GM18526 (cell line): ENCODE data around the gene PHPT1.

Experiments
- POLR2A ChIP-seq: IDR thresholded peaks from 3 replicates; pipeline ENCODE4 v1.6.1; 2011; ENCODE audit not compliant: insufficient read length; ENCODE audit errors: extremely low read depth

PHPT1 gene

GRCh38 chr9:136862849-136863622 lies 13.8 kb downstream of the PHPT1 start:
- no peak for TF ChIP-seq POLR2A

GRCh38 chr9:136863623-136864273 lies 14.5 kb downstream of the PHPT1 start:
- no peak for TF ChIP-seq POLR2A

- no peak for TF ChIP-seq POLR2A
These were observed 16.0 kb downstream of the PHPT1 start for GRCh38 chr9:136865041-136865767.

- no peak for TF ChIP-seq POLR2A
These were observed 16.5 kb downstream of the PHPT1 start for GRCh38 chr9:136865768-136866103.

- TF ChIP-seq POLR2A, result no peak
These were observed 18.3 kb downstream of the PHPT1 start for GRCh38 chr9:136867480-136867879.

GRCh38 chr9:136867917-136868316 lies 18.7 kb downstream of the PHPT1 start:
- TF ChIP-seq POLR2A, result no peak

- TF ChIP-seq POLR2A, result no peak
These were observed 19.4 kb downstream of the PHPT1 start for GRCh38 chr9:136868644-136869043.

GRCh38 chr9:136875155-136875554 lies 25.9 kb downstream of the PHPT1 start:
- no peak for TF ChIP-seq POLR2A

- no peak for TF ChIP-seq POLR2A
These were observed 27.3 kb downstream of the PHPT1 start for GRCh38 chr9:136876476-136876875.

- TF ChIP-seq POLR2A, result no peak
These were observed 31.4 kb downstream of the PHPT1 start for GRCh38 chr9:136880651-136881050.

GRCh38 chr9:136881691-136882108 lies 32.5 kb downstream of the PHPT1 start:
- TF ChIP-seq POLR2A, result peak; percentile 21

GRCh38 chr9:136882109-136882946 lies 33.1 kb downstream of the PHPT1 start:
- TF ChIP-seq POLR2A, result peak; percentile 34

GRCh38 chr9:136885950-136886578 lies 36.9 kb downstream of the PHPT1 start, which contains the start of gene TRAF2:
Gene TRAF2, plus strand, starts transcription at chr9:136886516. Its CDS starts 12,225 bp downstream, at chr9:136898741.
- TF ChIP-seq POLR2A, result peak; percentile 96
